Measurements from ENCODE around the gene XYLT1.
A peak's percentile ranks its signal among the peaks of the same experiment; 100 is the strongest.
"Not testable (repeated sequence)": the region's sequence is repeated elsewhere in the genome, so short reads cannot be mapped to it uniquely, and the experiment has no call there.

XYLT1 gene, protein sequence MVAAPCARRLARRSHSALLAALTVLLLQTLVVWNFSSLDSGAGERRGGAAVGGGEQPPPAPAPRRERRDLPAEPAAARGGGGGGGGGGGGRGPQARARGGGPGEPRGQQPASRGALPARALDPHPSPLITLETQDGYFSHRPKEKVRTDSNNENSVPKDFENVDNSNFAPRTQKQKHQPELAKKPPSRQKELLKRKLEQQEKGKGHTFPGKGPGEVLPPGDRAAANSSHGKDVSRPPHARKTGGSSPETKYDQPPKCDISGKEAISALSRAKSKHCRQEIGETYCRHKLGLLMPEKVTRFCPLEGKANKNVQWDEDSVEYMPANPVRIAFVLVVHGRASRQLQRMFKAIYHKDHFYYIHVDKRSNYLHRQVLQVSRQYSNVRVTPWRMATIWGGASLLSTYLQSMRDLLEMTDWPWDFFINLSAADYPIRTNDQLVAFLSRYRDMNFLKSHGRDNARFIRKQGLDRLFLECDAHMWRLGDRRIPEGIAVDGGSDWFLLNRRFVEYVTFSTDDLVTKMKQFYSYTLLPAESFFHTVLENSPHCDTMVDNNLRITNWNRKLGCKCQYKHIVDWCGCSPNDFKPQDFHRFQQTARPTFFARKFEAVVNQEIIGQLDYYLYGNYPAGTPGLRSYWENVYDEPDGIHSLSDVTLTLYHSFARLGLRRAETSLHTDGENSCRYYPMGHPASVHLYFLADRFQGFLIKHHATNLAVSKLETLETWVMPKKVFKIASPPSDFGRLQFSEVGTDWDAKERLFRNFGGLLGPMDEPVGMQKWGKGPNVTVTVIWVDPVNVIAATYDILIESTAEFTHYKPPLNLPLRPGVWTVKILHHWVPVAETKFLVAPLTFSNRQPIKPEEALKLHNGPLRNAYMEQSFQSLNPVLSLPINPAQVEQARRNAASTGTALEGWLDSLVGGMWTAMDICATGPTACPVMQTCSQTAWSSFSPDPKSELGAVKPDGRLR

GRCh38 chr16:17470908-17471718 is at the start of gene XYLT1:
TSS of gene XYLT1 (minus strand) at chr16:17470960. CDS start at chr16:17470796, 164 bp downstream.
- peak; percentile 61 to 69 for DNase-seq

DNA sequence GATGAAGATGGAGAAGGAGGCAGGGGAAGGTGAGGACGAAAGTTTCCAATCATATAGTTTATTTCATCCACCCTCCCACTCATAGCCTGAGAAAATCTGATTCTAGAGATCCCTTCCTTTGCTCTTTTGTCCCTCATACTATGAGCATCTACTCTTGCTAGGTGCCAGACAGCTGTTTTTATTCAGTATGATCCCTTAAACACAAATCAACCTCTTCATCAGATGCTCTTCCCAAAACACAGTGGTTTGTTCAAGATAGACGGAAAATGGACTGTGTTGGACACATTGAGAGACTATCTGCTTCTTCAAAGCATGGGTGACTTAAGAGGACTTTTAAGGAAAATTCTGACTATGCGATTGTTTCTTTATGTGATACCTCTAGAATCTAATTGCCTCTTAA is 49.4 kb upstream of the XYLT1 start:
- DNase-seq: no peak

- no peak for DNase-seq
Measured at GRCh38 chr16:17519101-17519955, 48.6 kb upstream of the XYLT1 start.

DNA sequence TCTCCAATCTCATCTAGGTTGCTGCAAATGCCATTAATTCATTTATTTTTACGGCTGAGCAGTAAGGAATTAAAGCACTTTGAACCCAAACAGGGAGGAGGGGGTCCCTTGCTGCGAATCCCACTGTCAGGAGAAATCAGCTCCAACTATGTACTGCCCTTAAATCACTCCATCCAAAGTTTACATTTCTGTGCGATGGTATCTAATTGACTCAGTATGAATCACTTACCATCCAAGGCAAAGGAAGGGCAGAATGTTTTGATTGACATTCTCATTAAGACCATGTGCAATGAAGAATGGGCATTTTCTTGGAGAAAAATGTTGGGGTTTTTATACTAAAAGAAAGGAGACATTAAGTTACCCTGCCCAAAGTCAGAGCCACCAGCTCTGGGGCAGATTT is 47.7 kb upstream of the XYLT1 start:
- DNase-seq: no peak

- no peak for DNase-seq
Measured at GRCh38 chr16:17515421-17516210, 44.9 kb upstream of the XYLT1 start.

- DNase-seq: no peak
Measured at GRCh38 chr16:17512636-17513220, 42.0 kb upstream of the XYLT1 start.

DNA sequence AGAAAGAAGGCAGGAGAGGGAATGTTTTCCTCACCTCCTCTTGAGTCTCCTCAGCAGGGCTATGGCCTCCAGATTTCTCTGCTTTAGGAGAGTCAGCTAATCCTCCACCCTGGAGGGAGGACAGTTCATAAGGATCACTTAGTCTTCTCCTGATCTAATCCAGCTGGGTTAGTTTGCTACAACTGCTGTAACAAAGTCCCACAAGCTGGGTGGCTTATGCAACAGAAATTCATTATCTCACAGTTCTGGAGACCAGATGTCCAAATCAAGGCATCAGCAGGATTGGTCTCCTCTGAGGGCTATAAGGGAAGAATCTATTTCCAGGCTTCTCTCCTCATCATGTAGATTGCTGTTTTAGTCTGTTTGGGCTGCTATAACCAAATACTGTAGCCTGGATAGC is 40.6 kb upstream of the XYLT1 start:
- DNase-seq: no peak

DNA sequence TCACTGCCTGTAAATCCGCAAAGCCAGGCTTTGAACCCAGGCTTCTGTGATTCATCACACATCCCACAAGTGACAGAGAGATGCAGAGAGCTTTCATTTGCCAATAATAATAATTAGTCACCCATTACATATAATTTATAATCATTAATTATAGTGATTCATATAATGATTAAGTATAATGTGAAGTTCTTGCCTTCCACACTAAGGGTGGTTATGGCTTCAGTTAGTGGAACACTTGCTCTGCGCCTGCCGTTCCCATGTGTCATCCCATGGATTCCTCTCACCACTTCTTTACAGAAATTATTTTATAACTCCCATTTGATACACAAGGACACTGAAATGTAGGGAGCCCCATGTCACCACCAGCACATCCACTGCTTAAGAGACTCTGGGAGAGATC is 39.8 kb upstream of the XYLT1 start:
- no peak for DNase-seq

DNA sequence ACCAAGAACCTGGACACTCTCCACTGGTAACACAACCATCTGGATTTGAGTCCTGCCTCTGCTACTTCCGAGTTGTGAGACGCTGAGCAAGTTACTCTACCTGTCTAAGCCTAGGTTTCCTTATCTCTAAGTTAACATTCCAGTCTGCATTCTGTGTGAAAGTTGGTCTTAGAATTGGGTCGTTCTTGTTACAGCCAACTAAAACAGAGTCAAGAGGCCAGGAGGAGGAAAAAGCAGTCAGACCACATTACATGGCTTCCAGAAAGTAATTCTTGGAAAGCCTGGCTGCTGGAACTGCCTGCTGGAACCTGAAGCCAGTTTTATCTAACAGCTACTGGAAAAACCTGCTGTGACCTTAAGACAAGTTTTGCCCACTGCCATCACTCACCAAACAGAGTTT is 38.4 kb upstream of the XYLT1 start:
- DNase-seq: no peak

- no peak for DNase-seq
Measured at GRCh38 chr16:17508303-17508702, 37.5 kb upstream of the XYLT1 start.

DNA sequence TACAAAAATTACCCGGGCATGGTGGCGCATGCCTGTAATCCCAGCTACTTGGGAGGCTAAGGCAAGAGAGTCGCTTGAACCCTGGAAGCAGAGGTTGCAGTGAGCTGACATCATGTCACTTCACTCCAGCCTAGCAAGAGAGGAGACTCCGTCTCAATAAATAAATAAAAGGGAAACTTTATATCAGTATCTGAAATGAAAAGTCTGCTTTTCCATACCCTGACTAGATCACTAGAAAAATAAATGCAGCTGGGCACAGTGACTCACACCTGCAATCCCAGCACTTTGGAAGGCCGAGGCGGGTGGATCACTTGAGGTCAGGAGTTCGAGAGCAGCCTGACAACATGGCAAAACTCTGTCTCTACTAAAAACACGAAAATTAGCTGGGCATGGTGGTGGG is 36.8 kb upstream of the XYLT1 start:
- not testable (repeated sequence) for DNase-seq

GRCh38 chr16:17505828-17506227 is 35.1 kb upstream of the XYLT1 start:
- DNase-seq: not testable (repeated sequence)

DNA sequence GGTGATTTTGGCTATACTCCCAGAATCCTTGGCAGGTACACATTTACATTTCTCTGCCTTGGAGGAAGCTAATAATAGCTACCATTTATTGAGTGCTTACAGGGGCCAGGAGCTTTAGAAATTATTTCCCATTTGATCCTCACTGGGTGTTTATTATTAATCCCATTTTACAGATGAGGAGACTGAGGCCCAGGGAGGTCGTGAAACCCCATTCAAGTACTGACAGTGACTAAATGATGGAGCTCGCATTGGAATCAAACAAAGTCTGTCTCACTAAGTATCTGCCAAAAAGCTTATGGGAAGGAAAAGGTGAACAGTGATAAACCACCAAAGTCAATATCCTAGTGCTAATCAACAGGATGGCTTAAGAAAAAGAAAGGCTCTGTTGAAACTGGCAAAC is 33.3 kb upstream of the XYLT1 start:
- DNase-seq: no peak

- no peak for DNase-seq
Measured at GRCh38 chr16:17503331-17503730, 32.6 kb upstream of the XYLT1 start.

DNA sequence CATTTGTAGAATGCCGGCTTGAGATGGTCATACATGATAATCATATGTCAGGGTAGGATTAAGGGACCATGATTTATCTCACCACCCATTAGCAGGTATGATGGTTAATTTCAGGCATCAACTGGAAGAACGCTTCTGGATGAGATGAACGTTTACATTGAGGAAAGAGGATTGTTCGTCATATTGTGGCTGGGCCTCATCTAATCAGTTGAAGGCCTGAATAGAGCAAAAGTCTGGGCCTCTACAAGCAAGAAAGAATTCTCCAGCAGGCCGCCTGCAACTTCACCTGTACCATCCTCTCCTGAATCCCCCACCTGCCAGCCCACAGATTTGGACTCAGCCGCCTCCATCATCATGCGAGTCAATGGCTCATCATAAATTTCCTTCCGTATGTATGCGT is 30.6 kb upstream of the XYLT1 start:
- no peak for DNase-seq

GRCh38 chr16:17499223-17499902 is 28.6 kb upstream of the XYLT1 start:
- DNase-seq: no peak

DNA sequence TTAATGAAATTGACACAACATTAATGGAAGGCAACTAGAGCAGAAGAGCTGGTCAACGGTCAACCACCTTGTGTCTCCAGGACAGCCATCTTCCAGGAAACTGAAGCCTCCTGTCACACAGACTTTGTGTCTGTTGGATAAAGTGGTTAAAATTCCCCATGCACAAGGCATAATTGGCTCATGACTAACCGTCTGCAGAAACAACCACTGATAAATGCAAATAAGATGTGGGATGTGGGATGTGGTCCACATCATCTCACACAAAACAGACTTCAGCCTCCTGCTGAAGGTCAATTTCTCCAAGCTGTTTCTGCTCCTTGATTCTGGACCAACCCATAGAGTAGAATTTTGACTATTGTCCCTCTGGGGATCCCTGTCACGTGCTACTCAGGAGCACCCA is 26.9 kb upstream of the XYLT1 start:
- DNase-seq: no peak

DNA sequence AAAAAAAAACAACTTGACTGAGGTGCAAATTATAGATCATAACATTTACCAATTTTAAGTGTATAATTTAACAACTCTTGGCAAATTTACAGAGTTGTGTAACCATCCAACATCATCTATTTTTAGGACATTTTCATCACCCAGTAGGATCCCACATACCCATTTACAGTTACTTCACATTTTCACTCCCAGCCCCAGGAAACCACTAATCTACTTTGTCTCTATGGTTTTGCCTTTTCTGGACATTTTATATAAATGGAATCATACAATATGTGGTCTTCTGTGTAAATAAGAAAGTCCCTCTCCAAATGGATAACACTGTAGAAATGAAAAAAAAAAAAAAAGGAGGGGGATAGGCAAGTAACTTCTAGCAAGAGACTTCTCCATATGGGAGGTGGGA is 26.1 kb upstream of the XYLT1 start:
- no peak for DNase-seq

- no peak for DNase-seq
Measured at GRCh38 chr16:17493012-17493411, 22.3 kb upstream of the XYLT1 start.

DNA sequence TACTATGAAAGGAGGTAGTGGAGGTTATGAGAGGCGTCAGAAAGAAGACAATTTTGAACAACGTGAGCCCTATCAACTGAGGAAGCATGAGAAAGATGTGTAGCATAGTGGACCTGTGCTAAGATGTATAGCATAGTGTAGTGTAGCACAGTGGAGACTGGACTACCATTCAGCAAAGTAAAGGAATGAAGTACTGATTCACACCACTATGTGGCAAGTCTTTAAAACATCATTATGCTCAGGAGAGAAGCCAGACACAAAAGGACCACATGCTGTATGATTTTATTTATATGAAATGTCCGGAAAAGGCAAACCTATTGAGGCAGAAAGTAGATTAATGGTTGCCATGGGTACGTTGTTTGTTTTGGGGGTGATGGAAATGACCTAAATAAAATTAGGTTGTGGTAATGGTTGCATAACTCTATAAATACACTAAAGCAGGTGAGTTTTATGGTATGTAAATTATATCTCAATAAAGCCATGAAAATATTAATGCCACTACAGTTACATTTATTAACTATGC is 20.4 kb upstream of the XYLT1 start:
- no peak for DNase-seq
